ENCODE data around the gene APBA3. TPM values are rescaled to one million over a fixed set of nuclear protein-coding genes. Genes with fewer than 3 reads are reported as not detected.

APBA3 gene
- total RNA-seq, 2 donors from 2014 or later: 20.0 to 35.6 TPM

DNA sequence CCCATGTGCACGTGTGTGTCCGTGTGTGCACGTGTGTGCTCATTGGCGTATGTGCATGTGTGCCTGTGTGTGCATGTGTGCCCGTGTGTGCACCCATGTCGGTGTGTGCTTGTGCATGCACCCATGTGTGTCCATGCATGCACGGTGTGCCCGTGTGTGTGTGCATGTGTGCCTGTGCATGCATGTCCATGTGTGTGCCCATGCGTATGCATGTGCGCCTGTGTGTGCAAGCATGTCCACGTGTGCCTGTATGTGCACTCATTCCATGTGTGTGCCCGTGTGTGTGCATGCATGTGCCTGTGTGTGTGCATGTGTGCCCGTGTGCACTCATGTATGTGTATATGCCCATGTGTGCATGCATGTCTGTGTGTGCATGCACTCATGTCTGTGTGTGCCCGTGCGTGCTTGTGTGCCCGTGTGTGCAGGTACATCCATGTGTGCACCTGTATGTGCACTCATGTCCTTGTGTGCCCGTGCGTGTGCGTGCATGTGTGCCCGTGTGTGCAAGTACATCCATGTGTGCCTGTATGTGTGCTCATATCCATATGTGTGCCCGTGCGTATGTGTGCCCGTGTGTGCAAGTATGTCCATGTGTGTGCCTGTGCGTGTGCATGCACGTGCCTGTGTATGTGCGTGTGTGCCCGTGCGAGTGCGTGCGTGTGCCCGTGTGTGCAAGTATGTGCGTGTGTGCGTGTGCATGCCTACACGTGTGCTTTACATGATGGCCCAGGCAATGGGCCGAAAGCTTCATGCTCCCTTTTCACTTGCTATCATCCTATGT lies 46.3 kb upstream of the APBA3 start:
- DNase-seq (no peak), ATAC-seq (no peak)
- intact Hi-C loops (cut with DNase I): no loop called here
- Histone ChIP-seq H3K4me3 (no peak overlapping the region), H3K27ac (no peak overlapping the region), H3K27me3 (peaks cover 0 to 3% of the 10 kb centered on the region in 2 donors), H3K9me3 (no peaks in the 10 kb centered on the region), H3K4me1 (no peaks in the 10 kb centered on the region), H3K36me3 (replicated peaks in 1 of 2; ENCODE audit: insufficient read depth in 1 of 2, low read depth in 2 of 2) (no peaks in the 10 kb centered on the region)
- WGBS, 2 donors: 84 to 85% methylated on average over 15 to 35 of the region's 35 CpGs
- TF ChIP-seq, protein P1, sequence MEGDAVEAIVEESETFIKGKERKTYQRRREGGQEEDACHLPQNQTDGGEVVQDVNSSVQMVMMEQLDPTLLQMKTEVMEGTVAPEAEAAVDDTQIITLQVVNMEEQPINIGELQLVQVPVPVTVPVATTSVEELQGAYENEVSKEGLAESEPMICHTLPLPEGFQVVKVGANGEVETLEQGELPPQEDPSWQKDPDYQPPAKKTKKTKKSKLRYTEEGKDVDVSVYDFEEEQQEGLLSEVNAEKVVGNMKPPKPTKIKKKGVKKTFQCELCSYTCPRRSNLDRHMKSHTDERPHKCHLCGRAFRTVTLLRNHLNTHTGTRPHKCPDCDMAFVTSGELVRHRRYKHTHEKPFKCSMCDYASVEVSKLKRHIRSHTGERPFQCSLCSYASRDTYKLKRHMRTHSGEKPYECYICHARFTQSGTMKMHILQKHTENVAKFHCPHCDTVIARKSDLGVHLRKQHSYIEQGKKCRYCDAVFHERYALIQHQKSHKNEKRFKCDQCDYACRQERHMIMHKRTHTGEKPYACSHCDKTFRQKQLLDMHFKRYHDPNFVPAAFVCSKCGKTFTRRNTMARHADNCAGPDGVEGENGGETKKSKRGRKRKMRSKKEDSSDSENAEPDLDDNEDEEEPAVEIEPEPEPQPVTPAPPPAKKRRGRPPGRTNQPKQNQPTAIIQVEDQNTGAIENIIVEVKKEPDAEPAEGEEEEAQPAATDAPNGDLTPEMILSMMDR (IDR thresholded peaks at IDR 0.05): no peak
- no peak for TF ChIP-seq POLR2A (IDR thresholded peaks at IDR 0.05)

DNA sequence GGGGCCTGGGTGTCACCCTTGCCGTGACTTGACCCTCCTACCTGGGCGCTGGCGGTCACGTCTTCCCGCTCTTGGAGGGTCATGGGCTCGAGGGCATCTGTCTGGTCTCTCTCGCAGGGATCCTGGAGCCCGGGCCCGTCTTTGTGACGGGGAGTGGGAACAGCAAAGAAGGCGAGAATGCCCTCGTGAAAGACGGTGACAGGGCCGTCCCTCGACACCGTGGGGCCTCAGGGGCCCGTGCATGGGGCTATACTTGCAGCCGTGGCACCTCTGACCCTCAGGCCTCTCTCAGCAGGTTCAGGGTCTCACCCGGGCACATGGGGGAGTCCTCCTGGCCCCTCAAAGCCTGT lies 45.6 kb upstream of the APBA3 start:
- no peak overlapping the region for H3K4me3 ChIP-seq
- WGBS, 2 donors: 69 to 79% methylated on average over 18 to 19 of the region's 19 CpGs
- no peak for DNase-seq
- H3K36me3 ChIP-seq (replicated peaks in 1 of 2; ENCODE audit: insufficient read depth in 1 of 2, low read depth in 2 of 2): no peaks in the 10 kb centered on the region
- intact Hi-C loops (cut with DNase I): no loop called here
- no peaks in the 10 kb centered on the region for H3K9me3 ChIP-seq
- H3K27ac ChIP-seq: no peak overlapping the region
- H3K4me1 ChIP-seq: no peaks in the 10 kb centered on the region
- no peak for TF ChIP-seq POLR2A (IDR thresholded peaks at IDR 0.05)
- TF ChIP-seq, protein P1 (IDR thresholded peaks at IDR 0.05): no peak
- ATAC-seq: no peak
- peaks cover 0 to 7% of the 10 kb centered on the region in 2 donors for H3K27me3 ChIP-seq

DNA sequence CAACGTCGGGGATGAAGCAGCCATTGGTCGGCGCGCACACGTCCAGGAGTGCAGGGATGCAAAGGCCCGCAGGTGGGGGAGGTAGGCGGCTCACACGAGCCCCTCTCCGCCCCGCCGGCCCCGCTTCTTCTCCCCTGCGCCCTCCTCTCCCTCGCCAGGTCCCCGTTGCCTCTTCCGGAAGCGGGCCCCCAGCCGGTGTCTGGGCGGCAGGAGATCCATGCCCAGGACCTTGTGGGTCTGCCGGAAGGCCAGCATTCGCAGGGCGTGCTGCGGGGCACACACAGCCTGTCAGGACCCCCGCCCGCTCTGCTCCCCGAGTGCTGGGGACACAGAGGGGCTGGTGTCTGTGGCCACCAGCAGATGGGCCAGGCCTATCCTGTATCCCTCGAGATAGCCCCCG lies 44.4 kb upstream of the APBA3 start:
- ATAC-seq (no peak), DNase-seq (no peak)
- 76 to 78% methylated on average over 14 to 18 of the region's 29 CpGs for WGBS, 2 donors
- no peak for TF ChIP-seq POLR2A (IDR thresholded peaks at IDR 0.05)
- TF ChIP-seq, protein P1 (IDR thresholded peaks at IDR 0.05): no peak
- H3K4me1 ChIP-seq: peaks cover 9% of the 10 kb centered on the region
- no peak overlapping the region for H3K4me3 ChIP-seq
- no peak overlapping the region for H3K27ac ChIP-seq
- H3K9me3 ChIP-seq: no peaks in the 10 kb centered on the region
- peaks cover 0 to 17% of the 10 kb centered on the region in 2 donors for H3K27me3 ChIP-seq
- intact Hi-C loops (cut with DNase I): no loop called here
- no peaks in the 10 kb centered on the region for H3K36me3 ChIP-seq (replicated peaks in 1 of 2; ENCODE audit: insufficient read depth in 1 of 2, low read depth in 2 of 2)

DNA sequence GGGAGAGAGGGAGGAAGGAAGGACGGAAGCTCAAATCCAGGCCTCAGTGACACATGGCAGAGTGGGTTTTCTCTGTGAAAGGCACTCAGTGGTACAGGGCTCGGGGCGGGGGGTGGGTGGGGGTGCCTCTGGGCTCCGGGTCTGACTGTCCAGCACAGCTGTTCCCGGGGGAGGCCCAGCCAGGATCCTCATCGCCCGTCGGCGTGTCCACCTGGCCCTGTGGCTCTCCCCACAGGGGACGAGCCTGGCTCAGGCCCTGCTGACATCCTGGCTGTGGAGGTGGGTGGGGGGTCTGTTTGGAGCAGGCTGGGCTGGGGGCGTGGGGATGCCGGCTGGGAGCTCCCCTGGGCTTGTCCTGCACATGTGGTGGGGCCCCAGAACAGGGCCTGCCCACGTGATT lies 42.9 kb upstream of the APBA3 start:
- Histone ChIP-seq H3K4me3 (no peak overlapping the region), H3K36me3 (replicated peaks in 1 of 2; ENCODE audit: insufficient read depth in 1 of 2, low read depth in 2 of 2) (no peaks in the 10 kb centered on the region), H3K9me3 (no peaks in the 10 kb centered on the region), H3K27ac (no peak overlapping the region), H3K4me1 (peaks cover 9% of the 10 kb centered on the region), H3K27me3 (peaks cover 0 to 17% of the 10 kb centered on the region in 2 donors)
- ATAC-seq (no peak), DNase-seq (no peak)
- 52 to 71% methylated on average over 3 to 12 of the region's 13 CpGs for WGBS, 2 donors
- TF ChIP-seq, protein P1 (IDR thresholded peaks at IDR 0.05): no peak
- no peak for TF ChIP-seq POLR2A (IDR thresholded peaks at IDR 0.05)
- intact Hi-C loops (cut with DNase I): no loop called here

DNA sequence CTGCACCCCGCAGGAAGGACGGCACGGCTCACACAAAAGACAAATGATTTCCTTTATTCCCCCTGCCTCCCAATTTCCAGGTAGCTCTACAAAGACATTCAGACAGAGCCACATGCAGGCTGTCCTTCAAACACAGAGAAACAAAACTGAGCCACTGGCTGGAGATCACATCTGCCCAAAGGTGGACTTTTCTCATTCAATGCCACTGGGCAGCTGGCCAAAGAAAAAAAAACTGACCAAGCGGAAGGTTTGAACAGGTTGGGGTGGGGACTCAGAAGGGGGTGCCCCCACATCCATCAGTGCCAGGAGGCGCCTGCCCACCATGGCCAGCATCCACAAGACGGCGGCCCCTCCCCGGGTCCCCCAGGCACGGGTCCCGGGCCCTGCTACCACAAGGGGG lies 42.5 kb upstream of the APBA3 start:
- ATAC-seq (no peak), DNase-seq (no peak)
- WGBS, 2 donors: 45 to 50% methylated on average over 6 to 8 of the region's 10 CpGs
- Histone ChIP-seq H3K36me3 (replicated peaks in 1 of 2; ENCODE audit: insufficient read depth in 1 of 2, low read depth in 2 of 2) (no peaks in the 10 kb centered on the region), H3K27me3 (peaks cover 0 to 17% of the 10 kb centered on the region in 2 donors), H3K27ac (no peak overlapping the region), H3K4me3 (no peak overlapping the region), H3K9me3 (no peaks in the 10 kb centered on the region), H3K4me1 (peaks cover 9% of the 10 kb centered on the region)
- intact Hi-C loops (cut with DNase I): no loop called here
- TF ChIP-seq POLR2A (IDR thresholded peaks at IDR 0.05): no peak
- TF ChIP-seq, protein P1 (IDR thresholded peaks at IDR 0.05): no peak
